K562 treated with DMSO at 1 percent for 24 hours (cell line): ENCODE data around the gene ABCC10. TPM values are rescaled to one million over a fixed set of nuclear protein-coding genes. Genes with fewer than 3 reads are reported as not detected.

Source experiments
- total RNA-seq: library from RNA; unstranded; fragments of 300-600 nt; gene quantifications from 2 replicates; pipeline ENCODE4 v1.2.3, GENCODE V29; 2022; ENCODE audit warnings: low read depth; ENCODE audit not compliant: insufficient read depth

The ABCC10 gene
- 30.5 and 32.8 TPM in 2 replicates for total RNA-seq

DNA sequence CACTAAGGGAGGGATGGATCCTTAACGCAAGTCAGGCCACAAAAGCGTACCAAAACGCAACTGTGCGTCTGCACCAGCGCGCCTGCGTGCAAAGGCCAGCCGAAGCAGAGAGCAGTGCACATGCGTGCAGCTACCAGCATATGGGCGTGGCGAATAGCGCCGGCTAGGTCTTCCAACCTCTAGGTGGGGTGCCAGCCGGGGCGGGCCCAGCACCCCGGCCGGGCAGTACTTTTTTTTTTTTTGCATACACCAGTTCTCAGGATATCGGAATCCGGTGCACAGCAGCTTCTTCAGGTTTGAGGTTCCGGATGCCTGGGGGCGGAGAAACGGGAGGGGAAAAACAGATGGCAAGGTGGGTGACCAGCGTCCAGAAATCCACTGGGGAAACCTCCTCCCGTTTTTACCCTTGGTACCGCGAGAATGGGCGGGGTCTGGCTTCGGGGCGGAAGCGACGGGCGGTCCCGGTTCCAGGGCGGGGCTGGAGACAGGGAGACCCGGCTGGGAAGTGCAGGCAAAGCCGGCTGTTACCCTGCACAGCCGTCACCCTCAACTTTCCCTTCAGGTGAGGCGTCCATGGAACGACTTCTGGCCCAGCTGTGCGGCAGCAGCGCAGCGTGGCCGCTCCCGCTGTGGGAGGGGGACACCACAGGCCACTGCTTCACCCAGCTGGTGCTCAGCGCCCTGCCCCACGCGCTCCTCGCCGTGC lies at the start of gene ABCC10:
TSS of gene ABCC10 (plus strand) at position 136 of the 706 bp plus-strand sequence. CDS start at position 574, 438 bp downstream.

GRCh38 chr6:43455531-43456428 lies 28.4 kb downstream of the ABCC10 start, which contains the start of gene DLK2:
Gene DLK2 (minus strand): TSS chr6:43455548. CDS start chr6:43454825, 723 bp downstream.

GRCh38 chr6:43477235-43478007 lies 50.1 kb downstream of the ABCC10 start, which contains the start of gene TJAP1:
Gene TJAP1 (plus strand): TSS chr6:43477570. CDS start chr6:43499002, 21,432 bp downstream.

Other genes starting within 250 kb of the ABCC10 start
- gene CUL9, start 245.3 kb upstream of the ABCC10 start, total RNA-seq, result 21.6 and 25.5 TPM in 2 replicates
- gene DNPH1, start 198.1 kb upstream of the ABCC10 start, total RNA-seq, result 221 and 250 TPM in 2 replicates
- gene TTBK1, start 184.1 kb upstream of the ABCC10 start, total RNA-seq, result 0.05 TPM in 1 of 2 replicates, not detected in the other
- not detected in 2 replicates for gene SLC22A7, start 129.3 kb upstream of the ABCC10 start, total RNA-seq
- gene CRIP3, start 118.7 kb upstream of the ABCC10 start, total RNA-seq, result 2.3 TPM in 1 of 2 replicates, not detected in the other
- 20.9 and 23.3 TPM in 2 replicates for gene ZNF318, start 57.9 kb upstream of the ABCC10 start, total RNA-seq
- 1.9 and 3.7 TPM in 2 replicates for gene DLK2, start 28.0 kb downstream of the ABCC10 start, total RNA-seq
- 41.2 and 45.2 TPM in 2 replicates for gene TJAP1, start 50.0 kb downstream of the ABCC10 start, total RNA-seq
- 1.2 and 1.3 TPM in 2 replicates for gene LRRC73, start 82.8 kb downstream of the ABCC10 start, total RNA-seq
- 144 and 148 TPM in 2 replicates for gene YIPF3, start 89.4 kb downstream of the ABCC10 start, total RNA-seq
- 38.0 and 45.8 TPM in 2 replicates for gene POLR1C, start 89.5 kb downstream of the ABCC10 start, total RNA-seq
- gene XPO5, start 148.5 kb downstream of the ABCC10 start, total RNA-seq, result 58.4 and 77.1 TPM in 2 replicates
- gene POLH, start 148.6 kb downstream of the ABCC10 start, total RNA-seq, result 27.2 and 35.2 TPM in 2 replicates
- 231 and 248 TPM in 2 replicates for gene GTPBP2, start 201.7 kb downstream of the ABCC10 start, total RNA-seq
- 71.1 and 74.5 TPM in 2 replicates for gene MAD2L1BP, start 208.3 kb downstream of the ABCC10 start, total RNA-seq
- 0.60 and 0.66 TPM in 2 replicates for gene RSPH9, start 217.5 kb downstream of the ABCC10 start, total RNA-seq